Measurements from ENCODE around the gene RAB39A.
A peak's percentile ranks its signal among the peaks of the same experiment; 100 is the strongest.

RAB39A gene

GRCh38 chr11:107963091-107963490 is 34.8 kb downstream of the RAB39A start:
- no peak for DNase-seq

GRCh38 chr11:107969219-107969618 is 41.0 kb downstream of the RAB39A start:
- DNase-seq = no peak

- no peak for DNase-seq
Observed at GRCh38 chr11:107970049-107970448, 41.8 kb downstream of the RAB39A start.

- no peak for DNase-seq
Observed at GRCh38 chr11:107973641-107974040, 45.4 kb downstream of the RAB39A start.

- DNase-seq = no peak
Observed at GRCh38 chr11:107988397-107989158, 60.3 kb downstream of the RAB39A start.

GRCh38 chr11:107991868-107992414 is 63.7 kb downstream of the RAB39A start:
- no peak for DNase-seq

GRCh38 chr11:107996006-107996776 is 67.9 kb downstream of the RAB39A start:
- DNase-seq = no peak

GRCh38 chr11:107998761-107999160 is 70.5 kb downstream of the RAB39A start:
- no peak for DNase-seq

- DNase-seq = no peak
Observed at GRCh38 chr11:107999759-108000455, 71.7 kb downstream of the RAB39A start.

GRCh38 chr11:108002476-108002875 is 74.2 kb downstream of the RAB39A start:
- no peak for DNase-seq

GRCh38 chr11:108003623-108004022 is 75.4 kb downstream of the RAB39A start:
- DNase-seq = no peak

GRCh38 chr11:108007819-108008218 is 79.6 kb downstream of the RAB39A start:
- no peak for DNase-seq

GRCh38 chr11:108008656-108009496 is 80.6 kb downstream of the RAB39A start, which contains the start of gene CUL5:
Gene CUL5 (plus strand): TSS chr11:108008898. CDS start chr11:108009349, 451 bp downstream.
- DNase-seq = peak; percentile 16

- DNase-seq = no peak
Observed at GRCh38 chr11:108009497-108010370, 81.5 kb downstream of the RAB39A start.

- no peak for DNase-seq
Observed at GRCh38 chr11:108012139-108012725, 84.0 kb downstream of the RAB39A start.

Data from NCI-H187 treated with DMSO at 0.1 percent for 48 hours (cell line).